ENCODE data around the gene ADGRG3. TPM values are rescaled to one million over a fixed set of nuclear protein-coding genes. Genes with fewer than 3 reads are reported as not detected.

Gene ADGRG3
- total and polyA plus RNA-seq, 12 donors: 0.14 to 2.0 (median 0.45) TPM; not detected in 4

DNA sequence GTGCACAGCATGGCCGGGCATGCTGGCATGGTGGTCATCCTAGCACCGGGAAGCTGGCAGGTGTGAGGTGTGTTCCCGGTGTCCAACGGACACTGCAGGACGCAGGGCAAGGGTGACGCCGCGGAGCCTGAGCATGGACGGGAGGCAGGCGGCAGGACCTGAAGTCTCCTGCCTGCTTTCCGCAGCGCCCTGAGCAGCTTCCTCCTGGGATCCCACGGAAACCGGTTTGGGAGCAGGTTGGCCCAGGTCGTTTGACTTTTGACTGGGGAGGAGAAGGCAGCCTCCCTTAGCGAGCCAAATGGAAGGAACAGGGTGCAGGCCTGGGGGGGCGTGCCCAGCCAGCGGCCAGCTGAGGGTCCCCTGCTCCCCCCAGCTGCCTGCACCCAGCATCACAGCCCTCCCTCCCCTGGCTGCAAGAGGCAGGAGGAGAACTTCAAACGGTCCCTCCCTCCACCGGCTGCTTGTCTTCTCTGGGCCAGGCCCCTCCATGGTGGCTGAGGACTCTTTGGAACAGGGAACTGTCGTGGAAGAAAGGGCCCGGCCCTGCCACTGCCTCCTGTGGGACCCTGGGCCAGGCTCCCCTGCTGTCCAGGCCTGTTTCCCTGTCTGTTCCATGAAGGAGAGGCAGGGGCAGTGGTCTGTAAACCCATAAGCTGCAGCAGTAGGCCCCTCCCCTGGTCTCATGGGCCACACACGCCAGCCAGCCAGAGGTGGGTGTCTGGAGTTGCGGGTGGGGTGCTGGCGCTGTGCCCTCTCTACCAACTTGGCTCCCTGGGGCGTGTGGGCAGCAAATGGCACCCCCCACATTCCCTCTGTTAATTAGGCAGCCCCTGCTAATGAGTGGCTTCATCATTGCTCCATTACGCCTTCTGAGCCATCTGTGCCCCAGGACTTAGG lies 47.5 kb upstream of the ADGRG3 start:
- Histone ChIP-seq H3K27me3 (no peaks in the 10 kb centered on the region), H3K4me1 (replicated peaks in 1 of 2) (peaks cover 14 to 30% of the 10 kb centered on the region in 2 donors), H3K27ac (no peak overlapping the region), H3K36me3 (replicated peaks in 1 of 2) (no peaks in the 10 kb centered on the region), H3K9me3 (replicated peaks in 1 of 3) (no peaks in the 10 kb centered on the region), H3K4me3 (no peak overlapping the region)
- DNase-seq: peak in 2 of 7 donors; percentile 4 to 9
- TF ChIP-seq, protein P1, sequence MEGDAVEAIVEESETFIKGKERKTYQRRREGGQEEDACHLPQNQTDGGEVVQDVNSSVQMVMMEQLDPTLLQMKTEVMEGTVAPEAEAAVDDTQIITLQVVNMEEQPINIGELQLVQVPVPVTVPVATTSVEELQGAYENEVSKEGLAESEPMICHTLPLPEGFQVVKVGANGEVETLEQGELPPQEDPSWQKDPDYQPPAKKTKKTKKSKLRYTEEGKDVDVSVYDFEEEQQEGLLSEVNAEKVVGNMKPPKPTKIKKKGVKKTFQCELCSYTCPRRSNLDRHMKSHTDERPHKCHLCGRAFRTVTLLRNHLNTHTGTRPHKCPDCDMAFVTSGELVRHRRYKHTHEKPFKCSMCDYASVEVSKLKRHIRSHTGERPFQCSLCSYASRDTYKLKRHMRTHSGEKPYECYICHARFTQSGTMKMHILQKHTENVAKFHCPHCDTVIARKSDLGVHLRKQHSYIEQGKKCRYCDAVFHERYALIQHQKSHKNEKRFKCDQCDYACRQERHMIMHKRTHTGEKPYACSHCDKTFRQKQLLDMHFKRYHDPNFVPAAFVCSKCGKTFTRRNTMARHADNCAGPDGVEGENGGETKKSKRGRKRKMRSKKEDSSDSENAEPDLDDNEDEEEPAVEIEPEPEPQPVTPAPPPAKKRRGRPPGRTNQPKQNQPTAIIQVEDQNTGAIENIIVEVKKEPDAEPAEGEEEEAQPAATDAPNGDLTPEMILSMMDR (IDR thresholded peaks at IDR 0.05): no peak
- no peak for TF ChIP-seq POLR2A (IDR thresholded peaks at IDR 0.05)
- intact Hi-C loops (cut with DNase I): no loop called here
- WGBS, 4 donors: 89 to 93% (median 90%) methylated on average over 12 to 27 of the region's 27 CpGs

DNA sequence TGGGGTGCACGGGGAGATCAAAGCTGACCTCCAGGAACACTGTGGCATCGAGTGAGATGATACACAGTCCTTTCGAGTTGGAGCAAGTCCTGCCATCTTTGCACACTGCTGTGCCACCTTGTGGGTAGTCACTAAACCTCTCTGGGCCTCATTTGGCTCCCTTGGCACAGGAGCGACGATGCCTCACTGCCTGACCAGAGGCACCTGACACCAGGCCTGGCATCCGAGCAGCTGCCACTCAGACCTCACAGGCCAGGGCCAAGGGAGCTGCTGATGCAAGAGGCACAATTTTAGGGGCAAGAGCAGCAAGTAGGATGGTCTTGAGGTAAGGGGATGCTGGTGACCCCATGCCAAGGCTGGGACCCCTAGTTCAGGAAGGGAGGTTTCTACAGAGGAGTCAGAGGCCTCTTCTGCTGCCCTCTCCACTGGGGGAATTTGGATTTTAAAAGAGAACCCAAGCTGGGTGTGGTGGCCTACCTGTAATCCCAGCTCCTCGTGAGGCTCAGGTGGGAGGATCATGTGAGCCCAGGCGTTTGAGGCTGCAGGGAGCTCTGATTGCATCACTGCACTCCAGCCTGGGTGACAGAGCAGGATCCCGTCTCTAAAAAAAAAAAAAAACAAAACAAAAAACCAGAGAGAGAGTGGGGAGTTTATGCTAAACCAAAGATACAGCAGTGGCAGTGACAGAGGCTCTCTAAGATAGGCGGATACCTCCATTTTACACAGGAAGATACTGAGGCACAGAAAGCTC lies 46.4 kb upstream of the ADGRG3 start:
- peaks cover 14 to 30% of the 10 kb centered on the region in 2 donors for H3K4me1 ChIP-seq (replicated peaks in 1 of 2)
- peak in 3 of 7 donors; percentile 11 to 50 (median 14) for DNase-seq
- no peaks in the 10 kb centered on the region for H3K27me3 ChIP-seq
- peak overlapping the region in 2 of 5 donors; percentile 6 to 74 for H3K27ac ChIP-seq
- no peaks in the 10 kb centered on the region for H3K9me3 ChIP-seq (replicated peaks in 1 of 3)
- TF ChIP-seq, protein P1 (IDR thresholded peaks at IDR 0.05): no peak
- no peak for TF ChIP-seq POLR2A (IDR thresholded peaks at IDR 0.05)
- 61 to 79% (median 68%) methylated on average over 7 to 10 of the region's 10 CpGs for WGBS, 4 donors
- H3K4me3 ChIP-seq: no peak overlapping the region
- intact Hi-C loops (cut with DNase I): no loop called here
- no peaks in the 10 kb centered on the region for H3K36me3 ChIP-seq (replicated peaks in 1 of 2)

DNA sequence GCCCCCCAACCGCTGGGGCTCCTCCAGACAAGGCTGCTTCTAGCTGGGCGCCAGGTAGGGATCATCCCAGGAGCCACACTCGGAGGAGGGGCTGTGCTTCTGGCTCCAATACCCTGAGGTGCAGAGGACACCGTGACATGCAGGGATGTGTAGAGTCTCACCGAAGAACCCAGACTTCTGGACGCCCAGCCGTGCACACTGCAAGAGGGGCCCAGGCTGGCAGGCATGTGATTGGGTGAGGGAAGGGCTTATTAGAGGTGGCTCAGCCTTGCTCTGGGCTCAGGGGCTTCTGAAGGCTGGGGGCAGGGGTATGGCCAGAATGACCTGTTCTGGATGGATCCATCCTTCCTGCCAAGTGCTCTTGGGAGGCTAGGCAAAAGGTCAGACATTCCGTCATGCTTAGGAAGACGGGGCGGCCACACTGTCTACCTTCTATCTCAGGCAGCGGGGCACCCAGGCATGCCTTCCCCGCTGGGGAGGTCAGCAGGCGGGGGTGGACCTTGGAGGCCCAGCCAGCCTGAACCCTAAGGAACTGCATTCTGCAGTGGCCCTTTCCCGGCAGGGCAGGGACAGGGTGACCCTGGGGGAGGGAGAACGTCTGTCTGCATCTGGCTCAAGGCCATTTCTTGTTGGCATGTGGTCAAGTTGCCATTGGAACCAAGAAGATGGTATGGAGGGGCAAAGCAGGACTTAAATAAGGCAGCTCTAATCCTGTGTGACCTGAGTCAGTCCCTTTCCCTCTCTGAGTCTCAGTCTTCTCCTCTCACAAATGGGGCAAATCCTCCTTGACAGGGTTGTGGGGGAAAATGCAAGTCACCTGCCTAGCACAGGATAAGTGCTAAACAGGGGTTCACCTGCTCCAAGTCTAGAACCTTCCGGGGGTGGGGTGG lies 45.5 kb upstream of the ADGRG3 start:
- TF ChIP-seq, protein P1 (IDR thresholded peaks at IDR 0.05): no peak
- no peak for TF ChIP-seq POLR2A (IDR thresholded peaks at IDR 0.05)
- intact Hi-C loops (cut with DNase I): no loop called here
- Histone ChIP-seq H3K4me3 (no peak overlapping the region), H3K27me3 (no peaks in the 10 kb centered on the region), H3K4me1 (replicated peaks in 1 of 2) (peaks cover 14 to 30% of the 10 kb centered on the region in 2 donors), H3K36me3 (replicated peaks in 1 of 2) (no peaks in the 10 kb centered on the region), H3K9me3 (replicated peaks in 1 of 3) (no peaks in the 10 kb centered on the region), H3K27ac (peak overlapping the region in 2 of 5 donors; percentile 49 to 74)
- peak in 5 of 7 donors; percentile 45 to 71 (median 49) for DNase-seq
- WGBS, 4 donors: 48 to 92% (median 68%) methylated on average over 4 to 16 of the region's 16 CpGs

Data from adrenal gland (tissue), 12 donors.